VCaP (cell line): Measurements from ENCODE around the gene TBX19.

Source experiments
- H3K27ac ChIP-seq: fragments of 450-650 bp; 2 replicates; pipeline ENCODE4 v1.5.1; 2017
- TF ChIP-seq, protein P1 (sequence below): fragments of 450-650 bp; conservative IDR thresholded peaks from 2 replicates; pipeline ENCODE4 v1.5.1; 2017; ENCODE audit warnings: mild to moderate bottlenecking, moderate library complexity

TBX19 gene

DNA sequence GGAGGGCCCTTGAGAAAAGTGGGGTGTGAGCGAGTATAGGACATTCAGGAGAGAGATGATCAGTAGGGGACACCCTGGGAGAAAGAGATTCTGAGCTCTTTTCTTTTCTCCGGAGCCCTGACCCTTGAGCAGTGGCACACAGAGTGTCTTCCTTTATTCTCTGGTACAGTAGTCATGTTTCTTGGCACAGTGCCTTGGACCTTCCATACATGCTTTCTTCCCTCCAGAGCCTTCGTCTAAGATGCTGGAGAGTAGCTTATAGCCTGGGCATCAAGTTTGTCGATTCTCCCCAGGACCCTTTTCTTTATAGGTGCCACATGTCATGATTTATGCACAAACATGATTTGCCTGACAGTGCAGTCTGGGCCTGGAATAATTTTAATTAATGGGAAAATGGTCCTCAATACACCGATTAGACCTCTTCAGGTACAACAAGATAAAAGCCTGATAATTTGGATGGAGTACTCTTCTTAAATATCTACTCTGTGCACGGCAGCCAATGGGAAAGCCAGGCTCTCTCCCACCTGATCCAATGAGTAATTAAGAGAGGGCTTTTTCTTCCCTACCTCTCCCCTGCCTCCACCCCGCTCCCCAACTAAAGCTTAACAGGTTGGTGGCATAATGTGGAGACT is at the start of gene TBX19:
TBX19 (plus strand) TSS at position 582 of the 632 bp plus-strand sequence. CDS start 214 bp downstream, outside the sequence.
- no peak within 1 kb of the TSS for H3K27ac ChIP-seq
- TF ChIP-seq, protein P1, sequence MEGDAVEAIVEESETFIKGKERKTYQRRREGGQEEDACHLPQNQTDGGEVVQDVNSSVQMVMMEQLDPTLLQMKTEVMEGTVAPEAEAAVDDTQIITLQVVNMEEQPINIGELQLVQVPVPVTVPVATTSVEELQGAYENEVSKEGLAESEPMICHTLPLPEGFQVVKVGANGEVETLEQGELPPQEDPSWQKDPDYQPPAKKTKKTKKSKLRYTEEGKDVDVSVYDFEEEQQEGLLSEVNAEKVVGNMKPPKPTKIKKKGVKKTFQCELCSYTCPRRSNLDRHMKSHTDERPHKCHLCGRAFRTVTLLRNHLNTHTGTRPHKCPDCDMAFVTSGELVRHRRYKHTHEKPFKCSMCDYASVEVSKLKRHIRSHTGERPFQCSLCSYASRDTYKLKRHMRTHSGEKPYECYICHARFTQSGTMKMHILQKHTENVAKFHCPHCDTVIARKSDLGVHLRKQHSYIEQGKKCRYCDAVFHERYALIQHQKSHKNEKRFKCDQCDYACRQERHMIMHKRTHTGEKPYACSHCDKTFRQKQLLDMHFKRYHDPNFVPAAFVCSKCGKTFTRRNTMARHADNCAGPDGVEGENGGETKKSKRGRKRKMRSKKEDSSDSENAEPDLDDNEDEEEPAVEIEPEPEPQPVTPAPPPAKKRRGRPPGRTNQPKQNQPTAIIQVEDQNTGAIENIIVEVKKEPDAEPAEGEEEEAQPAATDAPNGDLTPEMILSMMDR, result no peak

DNA sequence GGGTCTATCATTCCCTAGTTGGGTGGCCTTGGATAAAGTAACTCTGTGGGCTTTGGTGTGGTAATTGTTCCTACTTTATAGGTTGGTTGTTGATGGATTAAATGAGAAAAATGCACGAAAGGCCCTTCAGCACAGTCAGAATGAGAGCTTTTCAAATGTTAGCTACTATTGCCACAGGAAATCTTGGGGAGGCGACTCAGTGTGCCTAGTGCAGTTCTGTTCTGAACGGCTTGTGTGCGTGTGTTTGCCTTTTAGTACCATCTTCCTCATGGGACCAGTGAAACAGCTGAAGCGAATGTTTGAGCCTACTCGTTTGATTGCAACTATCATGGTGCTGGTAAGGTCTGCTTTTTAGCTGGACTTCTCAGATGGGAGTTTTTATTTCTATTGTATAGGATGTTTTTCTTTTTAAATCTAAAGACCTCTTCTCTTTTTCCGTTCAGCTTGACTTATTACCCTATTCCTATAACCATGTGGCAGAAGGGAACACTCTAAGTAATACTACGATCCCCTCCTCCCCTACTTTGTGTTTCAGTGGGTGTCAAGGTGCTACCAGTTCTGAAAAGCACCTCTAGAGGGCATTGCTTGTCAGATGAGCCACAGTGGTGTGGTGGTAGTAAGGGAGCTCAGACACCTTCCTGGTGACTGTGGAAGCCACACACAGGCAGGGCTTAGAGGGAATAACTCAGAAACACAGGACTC is 45.7 kb upstream of the TBX19 start:
- TF ChIP-seq, protein P1, result no peak; the same call in 1 of the 2 replicates
- H3K27ac ChIP-seq, result peak overlapping the region; percentile 43

DNA sequence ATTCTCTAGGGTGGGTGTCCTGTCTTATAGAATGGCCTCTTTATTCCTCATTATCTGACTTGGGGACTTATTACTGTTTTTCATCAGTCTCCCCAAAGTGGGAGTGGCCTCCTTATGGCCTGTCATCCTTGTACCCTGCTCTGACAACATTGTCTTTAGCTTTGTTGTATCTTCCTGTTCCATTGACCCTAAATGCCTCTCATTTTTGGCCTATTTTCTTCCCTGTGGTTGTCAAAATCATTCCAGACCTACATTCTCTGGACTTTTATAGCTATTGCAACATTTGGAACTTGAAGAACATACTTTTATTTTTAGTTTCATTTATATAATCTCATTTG is 45.2 kb upstream of the TBX19 start:
- H3K27ac ChIP-seq, result peak overlapping the region; percentile 43
- TF ChIP-seq, protein P1, result 0 out of 2 replicates have a peak, but pooled peaks have one; percentile 6

DNA sequence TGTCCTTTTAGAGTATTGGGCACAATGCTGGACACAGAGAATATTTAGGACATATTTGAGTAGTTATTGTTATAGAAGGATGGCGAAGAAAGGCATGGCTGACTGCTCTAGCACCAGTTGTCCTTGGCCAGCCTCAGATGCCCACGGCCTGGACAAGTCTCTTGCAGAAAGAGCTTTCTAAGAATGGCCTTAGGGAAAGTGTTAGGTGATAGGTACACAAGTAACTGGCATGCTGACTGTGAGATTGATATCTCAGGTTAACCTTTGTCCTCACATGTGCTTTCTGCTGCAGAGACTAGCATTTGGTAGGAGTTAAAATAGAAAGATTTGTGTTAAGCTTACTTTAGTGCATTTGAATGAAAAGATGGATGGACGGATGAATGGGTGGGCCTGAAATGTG is 44.7 kb upstream of the TBX19 start:
- H3K27ac ChIP-seq, result peak overlapping the region; percentile 43
- TF ChIP-seq, protein P1, result no peak

DNA sequence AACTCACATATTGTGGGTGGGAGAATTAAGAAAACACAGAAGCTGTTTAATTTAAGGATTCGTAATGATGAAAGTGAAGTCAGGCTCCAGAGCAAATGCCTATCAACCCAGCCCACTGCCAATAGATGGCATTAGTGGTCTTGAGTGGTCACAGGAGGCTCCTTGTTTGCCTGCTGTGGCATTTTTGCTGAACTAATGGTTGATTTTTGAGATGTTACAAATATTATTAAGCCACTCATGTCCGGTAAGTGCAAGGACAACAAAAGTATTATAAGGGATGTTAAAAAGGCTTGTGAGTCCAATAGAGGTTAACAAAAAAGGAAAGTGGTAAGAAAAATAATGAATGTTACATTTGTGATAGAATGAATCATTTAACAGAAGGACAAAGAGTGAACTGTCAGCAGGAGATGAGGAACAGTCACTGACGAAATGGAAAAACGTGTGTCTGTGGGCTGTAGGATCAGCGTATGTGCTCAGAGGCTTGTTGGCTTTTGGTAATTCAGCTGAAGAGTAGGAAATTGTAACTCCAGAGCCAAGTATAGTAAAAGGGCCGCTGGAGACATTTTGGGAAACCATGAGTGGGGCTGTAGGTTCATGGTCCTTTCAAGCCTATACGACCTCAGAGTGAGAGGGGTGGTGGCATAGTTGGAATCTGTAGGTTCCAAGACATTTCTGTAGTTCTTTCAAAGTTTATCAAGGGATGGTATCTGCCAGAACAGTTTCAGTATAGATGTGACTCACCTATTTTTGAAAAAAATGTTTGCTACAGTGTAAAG is 43.7 kb upstream of the TBX19 start:
- TF ChIP-seq, protein P1, result no peak
- no peak overlapping the region for H3K27ac ChIP-seq

DNA sequence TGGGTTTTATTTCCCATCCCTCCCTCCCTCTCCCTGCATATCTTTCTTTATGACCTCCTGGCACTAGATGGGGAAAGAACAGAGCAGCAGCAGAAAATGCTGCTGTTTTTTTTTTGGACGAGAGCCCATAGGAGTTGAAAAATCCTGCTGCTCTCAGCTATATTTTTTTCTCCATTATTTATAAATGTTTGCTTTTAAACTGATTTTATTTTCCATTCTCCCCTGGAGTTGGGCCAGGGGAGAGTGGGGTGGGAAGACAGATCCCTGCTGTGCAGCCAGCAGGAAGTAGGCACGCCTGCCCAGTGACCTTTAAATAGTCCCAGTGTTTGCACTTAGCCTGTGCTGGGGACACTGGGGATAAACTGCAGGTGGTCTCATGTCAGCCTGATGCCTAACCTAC is 37.5 kb upstream of the TBX19 start:
- H3K27ac ChIP-seq, result peak overlapping the region; percentile 58

More for the DNA sequence above, 37.5 kb upstream of the TBX19 start:
- TF ChIP-seq, protein P1, result no peak
